OCI-LY7 (cell line): ENCODE results near the gene GPR153.

Source experiments
- CTCF ChIP-seq: fragments of 200-600 bp; sonication (generic); conservative IDR thresholded peaks from 2 replicates; pipeline ENCODE4 v1.5.1; 2014; ENCODE audit warnings: mild to moderate bottlenecking, antibody characterized with exemption, low read length, moderate library complexity, mixed read lengths
- EZH2phosphoT487 ChIP-seq: fragments of 200-600 bp; sonication (generic); IDR thresholded peaks from 2 replicates; pipeline ENCODE4 v1.6.1; 2018; ENCODE audit warnings: low read depth, borderline replicate concordance, mild to moderate bottlenecking, mixed run types, antibody characterized with exemption, low read length, moderate library complexity, mixed read lengths

GRCh38 chr1:6251681-6252373 is 9.1 kb downstream of the GPR153 start:
- TF ChIP-seq CTCF (no peak), EZH2phosphoT487 (no peak)
